ENCODE data around the gene HAUS6.
"Not testable (repeated sequence)": the region's sequence is repeated elsewhere in the genome, so short reads cannot be mapped to it uniquely, and the experiment has no call there.

HAUS6 gene

DNA sequence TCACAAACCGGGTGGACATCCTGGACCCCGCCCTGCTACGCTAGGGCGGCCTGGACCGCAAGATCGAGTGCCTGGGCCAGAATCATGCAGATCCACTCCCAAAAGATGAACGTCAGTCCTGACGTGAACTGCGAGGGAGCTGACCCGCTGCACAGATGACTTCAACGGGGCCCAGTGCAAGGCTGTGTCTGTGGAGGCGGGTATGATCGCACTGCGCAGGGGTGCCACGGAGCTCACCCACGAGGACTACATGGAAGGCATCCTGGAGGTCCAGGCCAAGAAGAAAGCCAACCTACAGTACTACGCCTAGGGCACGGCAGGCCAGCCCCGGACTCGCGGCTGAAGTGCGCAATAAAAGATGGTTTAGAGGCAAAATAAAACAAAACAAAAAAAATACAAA is 74.9 kb downstream of the HAUS6 start:
- Mint-ChIP-seq H3K9me3 (no peaks in the 10 kb centered on the region), H3K27ac (no peak overlapping the region), H3K36me3 (no peaks in the 10 kb centered on the region), H3K4me3 (no peak overlapping the region), H3K4me1 (peaks cover 7% of the 10 kb centered on the region)
- no peak for ATAC-seq
- DNase-seq (ENCODE audit: low spot score in 2 of 2), result peak in 1 of 2 donors; percentile 15

GRCh38 chr9:19026375-19026774 is 76.3 kb downstream of the HAUS6 start:
- Mint-ChIP-seq H3K4me1 (peaks cover 7% of the 10 kb centered on the region), H3K27ac (no peak overlapping the region), H3K36me3 (no peaks in the 10 kb centered on the region), H3K4me3 (no peak overlapping the region), H3K9me3 (no peaks in the 10 kb centered on the region)
- DNase-seq (ENCODE audit: low spot score in 2 of 2) (no peak), ATAC-seq (peak; percentile 45)

DNA sequence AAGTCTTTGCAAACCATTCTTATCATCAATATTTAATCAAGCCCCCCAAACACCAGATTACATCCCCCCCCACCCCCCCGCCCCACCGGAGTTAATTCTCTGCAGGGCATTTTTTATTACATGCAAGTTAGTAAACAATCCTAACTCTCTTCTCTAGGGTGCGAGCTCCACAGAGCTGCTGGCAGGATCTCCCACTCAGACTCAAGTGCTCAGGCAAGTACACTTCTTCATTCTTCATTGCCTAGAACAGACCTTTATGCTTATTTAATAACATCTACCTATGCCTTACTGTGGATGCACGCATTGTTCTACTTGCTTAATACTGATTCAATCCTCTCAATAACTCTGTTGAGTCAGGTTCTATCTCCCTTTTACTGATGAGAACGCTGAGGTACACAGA is 79.6 kb downstream of the HAUS6 start:
- peaks cover 7% of the 10 kb centered on the region for H3K4me1 Mint-ChIP-seq
- no peak for ATAC-seq
- no peak overlapping the region for H3K27ac Mint-ChIP-seq
- no peaks in the 10 kb centered on the region for H3K36me3 Mint-ChIP-seq
- H3K4me3 Mint-ChIP-seq, result no peak overlapping the region
- no peaks in the 10 kb centered on the region for H3K9me3 Mint-ChIP-seq
- DNase-seq (ENCODE audit: low spot score in 2 of 2), result no peak

DNA sequence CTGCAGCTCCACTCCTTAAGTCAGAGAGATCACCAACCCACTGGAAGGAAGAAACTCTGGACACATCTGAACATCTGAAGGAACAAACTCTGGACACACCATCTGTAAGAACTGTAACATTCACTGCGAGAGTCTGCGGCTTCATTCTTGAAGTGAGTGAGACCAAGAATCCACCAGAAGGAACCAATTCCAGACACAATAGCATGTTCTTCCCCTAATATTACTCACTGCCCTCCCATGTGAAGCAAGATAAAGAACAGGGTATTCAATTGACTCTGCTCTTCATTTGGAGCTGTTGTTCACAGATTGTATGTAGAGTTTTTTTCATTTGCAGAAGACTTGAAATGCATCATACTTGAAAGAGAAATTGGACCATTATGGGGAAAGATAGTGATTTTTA is 80.5 kb downstream of the HAUS6 start:
- H3K27ac Mint-ChIP-seq, result no peak overlapping the region
- H3K4me3 Mint-ChIP-seq, result no peak overlapping the region
- H3K4me1 Mint-ChIP-seq, result peaks cover 7% of the 10 kb centered on the region
- H3K36me3 Mint-ChIP-seq, result no peaks in the 10 kb centered on the region
- ATAC-seq (peak; percentile 51), DNase-seq (ENCODE audit: low spot score in 2 of 2) (no peak)
- H3K9me3 Mint-ChIP-seq, result no peaks in the 10 kb centered on the region

- H3K36me3 Mint-ChIP-seq; DNase-seq (ENCODE audit: low spot score in 2 of 2); H3K27ac Mint-ChIP-seq; H3K9me3 Mint-ChIP-seq; H3K4me1 Mint-ChIP-seq; ATAC-seq; H3K4me3 Mint-ChIP-seq: not testable (repeated sequence)
These were observed 81.1 kb downstream of the HAUS6 start for GRCh38 chr9:19021649-19022048.

DNA sequence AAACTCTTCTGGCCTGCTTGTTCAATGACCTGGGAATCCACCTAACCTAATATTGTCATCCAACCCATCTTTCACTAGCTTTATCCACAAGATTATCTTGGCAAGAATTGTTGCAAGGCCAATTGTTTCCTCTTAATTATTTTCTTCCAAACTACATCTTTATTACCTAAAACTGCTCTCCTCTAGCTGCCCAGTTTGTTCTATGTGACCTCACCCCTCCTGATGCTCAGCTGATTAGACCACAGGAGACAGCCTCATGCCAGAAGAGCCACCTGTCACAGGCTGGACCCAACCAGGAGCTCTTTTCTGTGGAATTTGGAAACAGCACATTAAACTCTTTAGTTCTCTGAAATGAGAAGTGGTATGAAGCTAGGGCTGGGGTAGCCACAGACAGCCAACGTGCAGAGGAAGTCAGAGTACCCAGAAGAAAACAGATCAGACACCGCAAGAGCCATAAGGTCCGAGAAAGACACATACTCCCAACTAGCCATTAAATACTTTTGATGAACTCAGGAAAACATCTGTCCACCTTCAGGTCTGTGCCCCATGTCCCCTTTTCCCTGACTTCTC is 81.7 kb downstream of the HAUS6 start:
- no peak overlapping the region for H3K27ac Mint-ChIP-seq
- no peak overlapping the region for H3K4me3 Mint-ChIP-seq

GRCh38 chr9:19018201-19018600 is 84.5 kb downstream of the HAUS6 start:
- ATAC-seq, result no peak
- H3K27ac Mint-ChIP-seq, result no peak overlapping the region
- no peaks in the 10 kb centered on the region for H3K36me3 Mint-ChIP-seq
- DNase-seq (ENCODE audit: low spot score in 2 of 2), result no peak
- H3K4me1 Mint-ChIP-seq, result no peaks in the 10 kb centered on the region
- H3K4me3 Mint-ChIP-seq, result no peak overlapping the region
- H3K9me3 Mint-ChIP-seq, result no peaks in the 10 kb centered on the region

More for the DNA sequence above, 81.7 kb downstream of the HAUS6 start:
- Mint-ChIP-seq H3K9me3 (no peaks in the 10 kb centered on the region), H3K4me1 (no peaks in the 10 kb centered on the region), H3K36me3 (no peaks in the 10 kb centered on the region)
- DNase-seq (ENCODE audit: low spot score in 2 of 2) (no peak), ATAC-seq (no peak)

- no peak overlapping the region for H3K27ac Mint-ChIP-seq
- H3K4me1 Mint-ChIP-seq, result no peaks in the 10 kb centered on the region
- H3K9me3 Mint-ChIP-seq, result no peaks in the 10 kb centered on the region
- ATAC-seq, result no peak
- DNase-seq (ENCODE audit: low spot score in 2 of 2), result no peak
- H3K36me3 Mint-ChIP-seq, result no peaks in the 10 kb centered on the region
- no peak overlapping the region for H3K4me3 Mint-ChIP-seq
These were observed 93.2 kb downstream of the HAUS6 start for GRCh38 chr9:19009391-19009965.

Measured in stimulated activated effector memory CD8-positive, alpha-beta T cell treated with anti-CD3 and anti-CD28 coated beads, Interleukin-12 subunit alpha, Interleukin-12 subunit beta, amount 100 ng/mL, for 72 hours (primary cell).